Muscle of leg (tissue), 11 donors: ENCODE measurements around the gene MADD. TPM values are rescaled to one million over a fixed set of nuclear protein-coding genes. Genes with fewer than 3 reads are reported as not detected.
A peak's percentile ranks its signal among the peaks of the same experiment; 100 is the strongest.

Experiments
- DNase-seq: peaks from one replicate; pipeline ENCODE4 v3.0.0; 2013
- H3K27ac ChIP-seq: one replicate; pipeline ENCODE4 v1.5.1; 2013; ENCODE audit warnings: mild to moderate bottlenecking, low read length, control low read depth
- H3K27me3 ChIP-seq: one replicate; pipeline ENCODE4 v1.6.1; 2013; ENCODE audit warnings: low read length; ENCODE audit not compliant: control insufficient read depth, insufficient read depth
- H3K36me3 ChIP-seq: one replicate; pipeline ENCODE4 v1.6.1; 2013; ENCODE audit warnings: low read length; ENCODE audit not compliant: control insufficient read depth, insufficient read depth
- H3K4me1 ChIP-seq: one replicate; pipeline ENCODE4 v1.6.1; 2013; ENCODE audit warnings: low read length; ENCODE audit not compliant: control insufficient read depth, insufficient read depth
- H3K4me3 ChIP-seq: one replicate; pipeline ENCODE4 v1.5.1; 2013; ENCODE audit warnings: low read length, control low read depth
- H3K9me3 ChIP-seq: replicated peaks from 2 replicates; pipeline ENCODE4 v1.6.1; 2013; ENCODE audit warnings: low read depth, low read length; ENCODE audit not compliant: control insufficient read depth
- WGBS: methylation state at CpG from one replicate; pipeline ENCODE4 v1.1.5; 2013; ENCODE audit warnings: missing lambda C conversion rate; ENCODE audit not compliant: insufficient coverage; 5-methylcytosine and 5-hydroxymethylcytosine counted together
- polyA plus RNA-seq, 8 donors: library from polyadenylated mRNA; unstranded; fragments of 120-200 nt; gene quantifications; one replicate each; pipeline versions ENCODE4 v1.2.1 to v1.2.3, GENCODE V29; 2013; ENCODE audit warnings: inconsistent platforms in 1 of 8, low replicate concordance in 1 of 8; ENCODE audit not compliant: insufficient read length in 8 of 8, insufficient read depth in 1 of 8
- total RNA-seq: library from RNA; stranded (reverse); fragments of 120-200 nt; gene quantifications from one replicate; pipeline ENCODE4 v1.2.4, GENCODE V29; 2013

The MADD gene
- total and polyA plus RNA-seq, 9 donors: 16.7 to 34.3 (median 30.0) TPM

DNA sequence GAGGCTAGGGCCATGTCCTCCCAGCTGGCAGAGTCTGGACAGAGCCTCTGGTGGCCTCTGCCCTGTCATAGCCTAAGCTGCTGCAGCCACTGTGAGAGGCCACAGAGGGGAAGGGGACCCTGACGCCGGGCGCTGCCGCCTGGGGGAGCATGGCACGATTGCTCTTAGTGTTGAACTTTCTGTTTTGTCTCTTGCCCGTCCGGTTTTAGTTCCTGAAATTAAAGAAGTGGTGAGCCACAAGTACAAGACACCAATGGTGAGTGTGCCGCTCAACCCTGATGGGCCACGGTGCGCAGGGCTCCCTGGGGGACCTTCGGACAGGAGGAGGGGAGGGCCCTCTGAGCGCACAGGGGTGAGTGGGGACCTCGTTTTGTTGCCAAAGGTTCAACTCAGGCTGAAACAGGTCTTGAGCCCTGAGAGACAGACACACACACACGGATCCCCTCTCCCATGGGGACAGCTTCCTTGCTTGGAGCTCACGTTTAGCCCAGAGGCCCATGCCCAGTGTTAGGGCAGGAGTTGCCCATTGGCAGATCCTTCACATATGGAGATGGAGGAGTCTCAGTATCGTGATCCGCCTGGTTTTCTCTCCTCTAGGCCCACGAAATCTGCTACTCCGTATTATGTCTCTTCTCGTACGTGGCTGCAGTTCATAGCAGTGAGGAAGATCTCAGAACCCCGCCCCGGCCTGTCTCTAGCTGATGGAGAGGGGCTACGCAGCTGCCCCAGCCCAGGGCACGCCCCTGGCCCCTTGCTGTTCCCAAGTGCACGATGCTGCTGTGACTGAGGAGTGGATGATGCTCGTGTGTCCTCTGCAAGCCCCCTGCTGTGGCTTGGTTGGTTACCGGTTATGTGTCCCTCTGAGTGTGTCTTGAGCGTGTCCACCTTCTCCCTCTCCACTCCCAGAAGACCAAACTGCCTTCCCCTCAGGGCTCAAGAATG is 58.8 kb downstream of the MADD start:
- no peak for DNase-seq
- Histone ChIP-seq H3K4me1 (peaks cover 31% of the 10 kb centered on the region), H3K36me3 (peaks cover 50% of the 10 kb centered on the region), H3K4me3 (no peak overlapping the region), H3K27me3 (no peaks in the 10 kb centered on the region), H3K9me3 (no peaks in the 10 kb centered on the region), H3K27ac (no peak overlapping the region)
- WGBS: 88% methylated on average over 20 of the region's 29 CpGs

GRCh38 chr11:47329431-47329986 is 59.6 kb downstream of the MADD start:
- no peak overlapping the region for H3K4me3 ChIP-seq
- H3K36me3 ChIP-seq: peaks cover 50% of the 10 kb centered on the region
- H3K27ac ChIP-seq: peak overlapping the region; percentile 16
- WGBS: 48% methylated on average over 8 of the region's 12 CpGs
- DNase-seq: no peak
- H3K27me3 ChIP-seq: no peaks in the 10 kb centered on the region
- no peaks in the 10 kb centered on the region for H3K9me3 ChIP-seq
- peaks cover 31% of the 10 kb centered on the region for H3K4me1 ChIP-seq

- Histone ChIP-seq H3K4me1 (peaks cover 31% of the 10 kb centered on the region), H3K27ac (peak overlapping the region; percentile 60), H3K9me3 (no peaks in the 10 kb centered on the region), H3K27me3 (no peaks in the 10 kb centered on the region), H3K4me3 (no peak overlapping the region), H3K36me3 (peaks cover 49% of the 10 kb centered on the region)
- peak; percentile 78 for DNase-seq
- 29% methylated on average over 12 of the region's 16 CpGs for WGBS
Observed at GRCh38 chr11:47329987-47330931, 60.3 kb downstream of the MADD start.

DNA sequence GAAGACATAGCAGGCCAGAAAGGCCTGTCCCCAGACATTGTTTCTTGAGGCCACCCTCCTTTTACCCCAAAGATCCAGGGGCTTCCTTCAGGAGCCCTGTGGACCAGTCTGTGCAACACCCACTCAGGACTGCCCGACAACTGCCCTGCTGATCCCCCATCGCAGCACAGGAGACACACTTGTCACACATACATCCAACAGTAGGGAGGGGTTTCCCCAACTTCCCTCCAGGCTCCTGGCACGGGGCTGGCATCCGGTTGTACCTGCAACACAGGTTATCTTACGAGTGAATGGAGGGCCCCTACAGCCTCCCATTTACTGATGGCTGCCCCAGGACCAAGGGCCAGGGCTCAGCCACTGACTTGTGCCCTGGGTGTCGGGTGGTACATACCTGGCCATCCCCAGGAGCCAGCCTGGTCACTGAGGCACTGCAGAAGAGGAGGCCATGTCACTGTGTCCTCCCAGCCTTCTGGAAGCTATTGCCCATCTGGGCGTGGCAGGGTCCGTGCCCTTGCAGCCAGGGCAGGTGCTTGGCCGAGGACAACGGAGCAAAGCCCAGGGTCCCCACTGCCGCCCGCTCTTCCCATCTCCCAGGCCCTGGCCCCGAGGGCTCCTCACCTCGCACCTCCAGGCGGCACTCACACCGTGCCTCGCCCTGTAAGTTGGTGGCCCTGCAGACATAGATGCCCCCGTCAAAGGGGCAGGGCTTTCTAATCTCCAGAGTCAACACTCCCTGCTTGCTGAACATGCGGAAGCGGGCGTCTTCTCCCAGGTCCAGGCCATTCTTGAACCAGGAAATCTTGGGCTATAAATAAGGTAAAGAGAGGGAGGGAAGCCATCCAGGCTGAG is 61.7 kb downstream of the MADD start:
- Histone ChIP-seq H3K4me1 (peaks cover 31% of the 10 kb centered on the region), H3K4me3 (no peak overlapping the region), H3K9me3 (no peaks in the 10 kb centered on the region), H3K27ac (no peak overlapping the region), H3K36me3 (peaks cover 34% of the 10 kb centered on the region), H3K27me3 (no peaks in the 10 kb centered on the region)
- WGBS: 81% methylated on average over 16 of the region's 21 CpGs
- DNase-seq: no peak

- no peaks in the 10 kb centered on the region for H3K27me3 ChIP-seq
- no peaks in the 10 kb centered on the region for H3K9me3 ChIP-seq
- peaks cover 31% of the 10 kb centered on the region for H3K4me1 ChIP-seq
- WGBS: 56% methylated on average over 8 of the region's 13 CpGs
- peaks cover 28% of the 10 kb centered on the region for H3K36me3 ChIP-seq
- H3K27ac ChIP-seq: no peak overlapping the region
- DNase-seq: no peak
- no peak overlapping the region for H3K4me3 ChIP-seq
Observed at GRCh38 chr11:47332303-47332711, 62.4 kb downstream of the MADD start.

DNA sequence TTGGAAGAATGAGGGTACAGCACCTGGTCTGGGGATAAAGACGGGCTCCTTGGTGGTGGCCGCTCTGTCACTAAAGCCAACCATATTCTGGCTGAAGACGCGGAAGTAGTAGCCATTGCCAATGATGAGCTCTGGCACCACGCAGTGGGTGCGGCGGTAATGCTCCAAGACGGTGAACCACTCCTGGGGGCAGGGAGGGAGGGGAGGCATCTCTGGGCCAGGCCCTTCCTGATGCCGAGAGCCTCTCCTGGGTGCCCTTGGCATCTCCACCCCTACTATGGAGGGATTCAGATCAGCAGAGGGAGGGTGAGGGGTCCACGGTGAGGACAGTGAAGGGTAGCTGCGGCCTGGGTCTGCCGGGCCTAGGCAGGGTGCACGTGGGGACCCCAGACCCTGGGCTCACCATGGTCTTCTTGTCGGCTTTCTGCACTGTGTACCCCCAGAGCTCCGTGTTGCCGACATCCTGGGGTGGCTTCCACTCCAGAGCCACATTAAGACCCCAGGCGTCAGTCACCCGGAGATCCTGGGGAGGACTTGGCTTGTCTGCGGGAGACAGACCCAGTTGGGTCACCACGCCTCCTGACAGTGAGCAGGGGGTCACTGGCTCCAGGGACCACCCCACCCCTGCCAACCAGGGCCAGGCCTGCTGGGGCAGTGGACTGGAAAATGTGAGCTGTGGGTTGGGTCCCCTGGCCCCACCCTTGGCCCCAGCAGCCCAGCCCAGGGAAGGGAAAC is 63.0 kb downstream of the MADD start:
- peaks cover 31% of the 10 kb centered on the region for H3K4me1 ChIP-seq
- no peaks in the 10 kb centered on the region for H3K27me3 ChIP-seq
- peaks cover 22% of the 10 kb centered on the region for H3K36me3 ChIP-seq
- H3K27ac ChIP-seq: no peak overlapping the region
- DNase-seq: no peak
- H3K4me3 ChIP-seq: no peak overlapping the region
- 93% methylated on average over 17 of the region's 20 CpGs for WGBS
- H3K9me3 ChIP-seq: no peaks in the 10 kb centered on the region

DNA sequence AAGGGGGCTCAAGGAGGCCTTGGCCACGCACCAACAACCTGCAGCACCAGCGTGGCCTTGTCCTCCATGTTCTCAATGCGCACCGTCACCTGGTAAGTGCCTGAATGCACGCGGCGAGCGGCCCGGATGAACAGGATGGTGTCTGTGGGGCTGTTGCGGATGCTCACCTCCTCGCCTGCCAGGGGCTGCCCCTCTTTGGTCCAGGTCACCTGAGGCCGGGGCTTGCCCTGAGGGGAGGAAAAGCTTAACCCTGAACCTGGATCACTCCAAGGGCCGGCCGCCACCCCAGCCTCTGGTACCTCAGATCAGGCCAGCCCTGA is 63.6 kb downstream of the MADD start:
- H3K4me1 ChIP-seq: peaks cover 31% of the 10 kb centered on the region
- DNase-seq: no peak
- no peaks in the 10 kb centered on the region for H3K9me3 ChIP-seq
- 93% methylated on average over 7 of the region's 14 CpGs for WGBS
- no peaks in the 10 kb centered on the region for H3K27me3 ChIP-seq
- H3K4me3 ChIP-seq: no peak overlapping the region
- H3K27ac ChIP-seq: no peak overlapping the region
- H3K36me3 ChIP-seq: peaks cover 17% of the 10 kb centered on the region

DNA sequence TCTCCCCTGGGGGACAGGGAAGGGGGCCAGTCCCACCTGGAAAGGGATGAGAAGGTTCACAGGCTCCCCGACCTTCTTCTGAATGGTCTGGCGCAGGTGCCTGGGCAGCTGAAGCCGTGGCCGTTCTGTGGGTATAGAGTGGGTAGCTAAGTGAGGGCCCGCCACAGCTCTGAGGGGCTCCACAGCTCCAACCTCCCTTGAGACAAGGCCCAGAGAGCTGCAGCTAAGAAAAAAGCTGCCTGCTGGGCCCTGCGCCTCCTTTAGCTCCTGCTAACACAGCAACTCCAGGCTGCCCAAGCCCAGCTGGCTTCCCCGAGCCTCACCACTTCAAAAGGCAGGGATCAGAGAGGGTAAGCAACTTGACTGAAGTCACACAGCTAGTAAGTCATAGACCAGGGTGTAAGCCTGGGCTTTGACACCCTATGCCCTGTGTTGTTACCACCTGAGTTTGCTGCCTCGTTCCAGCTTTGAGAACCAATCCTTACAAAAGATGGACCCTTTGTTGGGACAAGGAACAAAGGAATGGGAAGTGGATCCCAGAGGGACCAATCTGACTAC is 64.0 kb downstream of the MADD start:
- Histone ChIP-seq H3K4me1 (peaks cover 28% of the 10 kb centered on the region), H3K27me3 (no peaks in the 10 kb centered on the region), H3K36me3 (peaks cover 12% of the 10 kb centered on the region), H3K4me3 (no peak overlapping the region), H3K9me3 (no peaks in the 10 kb centered on the region), H3K27ac (no peak overlapping the region)
- WGBS: 73% methylated on average over 3 of the region's 8 CpGs
- no peak for DNase-seq
